Measurements from ENCODE around the gene FTSJ1. TPM values are rescaled to one million over a fixed set of nuclear protein-coding genes. Genes with fewer than 3 reads are reported as not detected.
A peak's percentile ranks its signal among the peaks of the same experiment; 100 is the strongest.

Gene FTSJ1
- total RNA-seq, 1 experiment from 2014 or later = 122 TPM

- H3K27ac ChIP-seq = peak overlapping the region; percentile 74
- no peaks in the 10 kb centered on the region for H3K9me3 ChIP-seq (replicated peaks)
- no peak overlapping the region for H3K4me3 ChIP-seq
- peak; percentile 52 to 57 for DNase-seq (ENCODE audit: low read depth in 1 of 2, low spot score in 2 of 2)
- H3K27me3 ChIP-seq (replicated peaks) = no peaks in the 10 kb centered on the region
- H3K4me1 ChIP-seq (replicated peaks) = peaks cover 16% of the 10 kb centered on the region
- H3K36me3 ChIP-seq = peaks cover 8% of the 10 kb centered on the region; the same call in 1 of the 2 replicates
Observed at GRCh38 chrX:48531358-48531959, 55.5 kb downstream of the FTSJ1 start.

GRCh38 chrX:48532161-48532560 lies 56.2 kb downstream of the FTSJ1 start:
- Histone ChIP-seq H3K27ac (peak overlapping the region; percentile 74), H3K36me3 (peaks cover 2% of the 10 kb centered on the region; the same call in 1 of the 2 replicates), H3K4me1 (replicated peaks) (peaks cover 16% of the 10 kb centered on the region), H3K27me3 (replicated peaks) (no peaks in the 10 kb centered on the region), H3K4me3 (no peak overlapping the region), H3K9me3 (replicated peaks) (no peaks in the 10 kb centered on the region)
- no peak for DNase-seq (ENCODE audit: low read depth in 1 of 2, low spot score in 2 of 2)

GRCh38 chrX:48533165-48533564 lies 57.2 kb downstream of the FTSJ1 start:
- Histone ChIP-seq H3K36me3 (no peaks in the 10 kb centered on the region), H3K4me1 (replicated peaks) (peaks cover 16% of the 10 kb centered on the region), H3K27ac (no peak overlapping the region), H3K27me3 (replicated peaks) (no peaks in the 10 kb centered on the region), H3K4me3 (no peak overlapping the region), H3K9me3 (replicated peaks) (no peaks in the 10 kb centered on the region)
- DNase-seq (ENCODE audit: low read depth in 1 of 2, low spot score in 2 of 2) = no peak

Other genes with a start within 250 kb of the FTSJ1 start
- gene SSX1, start 220.8 kb upstream of the FTSJ1 start, total RNA-seq (2014; rRNA removed; shearing (Covaris generic)) = 1.4 TPM in 1 of 2 replicates, not detected in the other
- gene SSX3, start 119.5 kb upstream of the FTSJ1 start, total RNA-seq (2014; rRNA removed; shearing (Covaris generic)) = not detected in 2 replicates
- 0.11 TPM in 1 of 2 replicates, not detected in the other for gene SSX4, start 92.7 kb upstream of the FTSJ1 start, total RNA-seq (2014; rRNA removed; shearing (Covaris generic))
- 0.11 TPM in 1 of 2 replicates, not detected in the other for gene SSX4B, start 64.2 kb upstream of the FTSJ1 start, total RNA-seq (2014; rRNA removed; shearing (Covaris generic))
- gene SLC38A5, start 5.9 kb upstream of the FTSJ1 start, total RNA-seq (2014; rRNA removed; shearing (Covaris generic)) = 0.16 TPM in 1 of 2 replicates, not detected in the other
- gene PORCN, start 32.8 kb downstream of the FTSJ1 start, total RNA-seq (2014; rRNA removed; shearing (Covaris generic)) = 13.3 and 25.2 TPM in 2 replicates
- gene EBP, start 45.6 kb downstream of the FTSJ1 start, total RNA-seq (2014; rRNA removed; shearing (Covaris generic)) = 76.1 and 101 TPM in 2 replicates
- 6.5 and 24.1 TPM in 2 replicates for gene TBC1D25, start 63.5 kb downstream of the FTSJ1 start, total RNA-seq (2014; rRNA removed; shearing (Covaris generic))
- 228 and 314 TPM in 2 replicates for gene RBM3, start 98.3 kb downstream of the FTSJ1 start, total RNA-seq (2014; rRNA removed; shearing (Covaris generic))
- 64.2 and 113 TPM in 2 replicates for gene WDR13, start 121.3 kb downstream of the FTSJ1 start, total RNA-seq (2014; rRNA removed; shearing (Covaris generic))
- gene WAS, start 207.6 kb downstream of the FTSJ1 start, total RNA-seq (2014; rRNA removed; shearing (Covaris generic)) = not detected in 2 replicates
- 9.4 and 17.6 TPM in 2 replicates for gene SUV39H1, start 220.5 kb downstream of the FTSJ1 start, total RNA-seq (2014; rRNA removed; shearing (Covaris generic))